Cardiac ventricle fibroblast (primary cell): ENCODE data around the gene SATL1. TPM values are rescaled to one million over a fixed set of nuclear protein-coding genes. Genes with fewer than 3 reads are reported as not detected.

ENCODE experiments used
- total RNA-seq: library from RNA; depleted of rRNA; stranded (reverse); fragments of >200 nt; gene quantifications from 2 replicates; pipeline ENCODE4 v1.2.3, GENCODE V29; 2015

The SATL1 gene, protein sequence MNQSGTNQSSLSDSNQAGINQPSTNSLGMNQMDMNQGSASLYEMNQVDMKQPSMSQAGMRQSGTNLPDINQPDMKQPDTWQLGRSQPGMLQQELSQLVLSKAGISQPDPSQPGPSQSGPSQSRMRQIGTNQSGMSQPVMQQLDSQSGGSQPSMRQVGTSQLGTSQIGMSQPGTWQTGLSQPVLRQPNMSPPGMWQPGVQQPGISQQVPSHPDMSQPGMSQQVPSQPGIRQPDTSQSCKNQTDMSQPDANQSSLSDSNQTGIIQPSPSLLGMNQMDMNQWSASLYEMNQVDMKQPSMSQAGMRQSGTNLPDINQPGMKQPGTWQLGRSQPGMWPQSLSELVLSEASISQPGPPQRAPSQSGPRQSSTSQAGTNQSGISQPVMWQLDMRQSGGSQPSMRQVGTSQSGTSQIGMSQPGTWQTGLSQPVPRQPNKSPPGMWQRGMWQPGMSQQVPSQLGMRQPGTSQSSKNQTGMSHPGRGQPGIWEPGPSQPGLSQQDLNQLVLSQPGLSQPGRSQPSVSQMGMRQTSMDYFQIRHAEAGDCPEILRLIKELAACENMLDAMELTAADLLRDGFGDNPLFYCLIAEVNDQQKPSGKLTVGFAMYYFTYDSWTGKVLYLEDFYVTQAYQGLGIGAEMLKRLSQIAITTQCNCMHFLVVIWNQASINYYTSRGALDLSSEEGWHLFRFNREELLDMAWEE
- total RNA-seq = not detected in 2 replicates

DNA sequence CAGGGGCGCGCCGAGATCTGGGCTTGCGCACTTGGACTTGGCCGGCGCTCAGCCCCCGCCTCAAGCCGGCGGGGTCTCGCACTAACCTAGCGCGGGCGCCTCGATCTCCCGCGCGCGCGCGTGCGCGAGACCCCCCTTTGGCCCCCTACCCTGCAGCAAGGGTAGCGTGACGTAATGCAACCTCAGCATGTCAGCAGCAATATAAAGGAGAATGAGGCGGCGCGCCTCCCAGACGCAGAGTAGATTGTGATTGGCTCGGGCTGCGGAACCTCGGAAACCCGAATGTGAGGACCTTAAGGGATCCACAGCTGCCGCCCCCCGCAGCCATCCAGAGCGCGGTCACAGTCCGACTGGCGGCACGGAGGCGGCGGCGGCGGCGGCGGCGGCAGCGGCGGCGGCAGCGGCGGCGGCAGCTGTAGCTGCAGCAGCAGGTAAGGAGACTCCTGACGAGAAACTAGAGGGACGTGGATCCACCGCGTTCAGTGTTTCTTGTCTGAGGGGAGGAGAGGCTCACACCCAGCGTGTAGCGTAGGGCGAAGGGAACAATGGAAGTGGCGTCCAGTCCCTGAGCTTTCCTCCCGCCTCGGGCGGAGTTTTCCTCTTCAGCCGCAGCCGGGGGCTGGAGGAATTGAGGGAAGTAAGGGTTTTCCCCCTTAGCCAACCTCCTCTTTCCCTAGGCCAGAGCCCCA, at the start of gene SATL1, which contains the start of gene ZNF711:
SATL1 (minus strand) TSS at position 19 of the 689 bp plus-strand sequence. CDS start 134,811 bp downstream, outside the sequence.
ZNF711 (plus strand) TSS at position 231 of the 689 bp plus-strand sequence. CDS start 3,582 bp downstream, outside the sequence.

Other genes with a start within 250 kb of the SATL1 start
- 6.4 and 8.4 TPM in 2 replicates for gene APOOL, start 239.9 kb downstream of the SATL1 start, total RNA-seq
- 0.24 and 0.31 TPM in 2 replicates for gene ZNF711, start 212 bp upstream of the SATL1 start, total RNA-seq
- gene POF1B, start 135.9 kb upstream of the SATL1 start, total RNA-seq = not detected in 2 replicates